GM10266 (cell line): ENCODE results near the gene COG3.

Source experiments
- DNase-seq: peaks from one replicate; pipeline ENCODE4 v3.0.0; 2012; ENCODE audit errors: extremely low spot score
- CTCF ChIP-seq: IDR thresholded peaks from 2 replicates; pipeline ENCODE4 v1.5.1; 2012; ENCODE audit warnings: mild to moderate bottlenecking, low read depth; ENCODE audit not compliant: control insufficient read depth, insufficient read depth; ENCODE audit errors: missing control alignments

The COG3 gene

GRCh38 chr13:45540864-45541263 lies 76.1 kb downstream of the COG3 start:
- TF ChIP-seq CTCF: no peak
- no peak for DNase-seq

- TF ChIP-seq CTCF: no peak
- DNase-seq: no peak
Measured at GRCh38 chr13:45541806-45542205, 77.1 kb downstream of the COG3 start.

- TF ChIP-seq CTCF: no peak
- DNase-seq: no peak
Measured at GRCh38 chr13:45542391-45542790, 77.7 kb downstream of the COG3 start.

GRCh38 chr13:45542878-45543277 lies 78.1 kb downstream of the COG3 start:
- TF ChIP-seq CTCF: no peak
- DNase-seq: no peak

DNA sequence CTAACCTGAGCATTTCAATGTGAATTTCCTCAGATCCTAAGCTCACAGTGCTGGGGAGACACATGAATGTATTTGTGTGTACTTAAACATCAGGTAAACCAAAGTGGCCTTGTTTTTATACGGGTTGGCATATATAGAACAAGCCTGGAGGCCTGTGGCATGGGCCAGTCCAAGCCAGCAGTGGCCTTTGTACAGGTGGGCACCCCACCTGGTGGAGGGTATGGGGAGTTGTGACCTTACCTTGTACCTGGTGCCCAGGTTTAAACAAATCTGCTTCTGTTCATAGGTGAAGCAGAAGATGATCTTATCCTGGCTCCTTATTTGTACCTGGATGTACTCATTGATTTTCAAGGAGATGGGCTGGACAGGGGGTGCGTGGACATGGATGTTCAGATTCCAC lies 79.8 kb downstream of the COG3 start:
- TF ChIP-seq CTCF: no peak
- no peak for DNase-seq

DNA sequence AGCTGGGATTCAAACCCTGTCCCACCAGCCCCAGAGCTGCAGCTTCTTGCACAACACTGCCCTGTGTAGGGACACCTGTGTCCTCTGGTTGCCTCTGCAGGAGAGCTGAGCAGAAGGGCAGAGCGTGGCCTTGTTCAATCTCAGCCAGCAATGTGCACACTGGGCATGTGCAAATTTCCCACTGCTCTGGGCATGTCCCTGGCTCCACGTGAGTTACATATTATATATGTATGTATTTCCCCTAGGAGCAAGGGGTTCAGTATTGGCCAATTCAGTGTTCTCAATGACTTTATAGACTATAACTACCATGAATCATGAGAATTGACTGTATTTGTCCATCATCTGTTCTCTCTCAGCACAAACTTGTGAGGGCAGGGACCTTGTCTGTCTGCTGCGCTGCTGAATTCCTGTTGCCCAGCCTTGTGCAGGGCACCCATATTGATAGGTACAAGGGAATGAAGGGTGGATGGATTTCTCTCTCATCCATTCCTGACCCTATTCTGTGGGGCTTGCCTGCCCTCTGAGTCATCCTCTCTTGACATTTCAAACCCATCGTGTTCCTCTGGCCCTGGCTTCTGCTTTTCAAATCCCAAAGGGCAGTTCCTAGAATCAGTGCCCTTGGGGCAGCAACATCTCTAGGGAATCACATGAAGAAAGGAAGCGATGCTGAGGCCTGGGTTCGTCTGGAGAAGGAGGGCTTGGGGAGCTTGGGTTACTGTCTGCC lies 81.1 kb downstream of the COG3 start:
- DNase-seq: no peak

DNA sequence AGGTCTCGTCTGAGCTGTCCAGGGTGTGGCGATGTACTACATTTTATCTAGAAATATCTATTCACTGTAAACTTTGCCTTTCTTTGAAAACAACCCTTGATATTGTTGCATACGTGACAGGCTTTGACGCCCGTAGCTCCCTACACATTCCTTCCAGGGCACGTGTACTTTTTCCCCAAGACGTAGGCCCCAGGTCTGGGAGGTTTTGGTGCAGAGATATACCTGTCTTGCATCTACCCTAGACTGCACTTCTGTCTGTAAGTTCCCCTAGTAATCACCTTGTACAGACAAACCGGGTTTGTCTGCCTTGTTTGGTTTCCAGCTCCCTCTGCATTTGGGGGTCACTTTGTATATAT lies 81.6 kb downstream of the COG3 start:
- DNase-seq: no peak
- TF ChIP-seq CTCF: no peak

More for the DNA sequence above, 81.1 kb downstream of the COG3 start:
- no peak for TF ChIP-seq CTCF
